GM12878 (cell line): ENCODE results near the gene CD300LG. TPM values are rescaled to one million over a fixed set of nuclear protein-coding genes. Genes with fewer than 3 reads are reported as not detected.

Experiments
- ATAC-seq: fragments of 200-7000 bp; cut with Tn5 transposase; 3 replicates; pipeline ENCODE4 v1.9.1; 2020; ENCODE audit warnings: mild to moderate bottlenecking, moderate library complexity
- BruUV-seq: library from RNA; stranded (reverse); fragments of 400-500 nt; replicated peaks from 2 replicates; lab custom pipeline; 2021; lab: Mats Ljungman, UMichigan
- CTCF ChIA-PET: fragments of 300-600 bp; sonication (Branson Sonifier 250); formaldehyde crosslinking; extraction: SDS; loops from one replicate; lab custom pipeline; 2021; ENCODE audit warnings: inconsistent platforms; lab: Yijun Ruan, JAX
- POLR2A ChIA-PET: fragments of 350-600 bp; formaldehyde crosslinking; extraction: SDS; loops from one replicate; lab custom pipeline; 2021; ENCODE audit warnings: inconsistent platforms; lab: Charles Lee
- RAD21 ChIA-PET: fragments of 300-600 bp; sonication (Branson Sonifier 250); formaldehyde crosslinking; loops from one replicate; lab custom pipeline; 2023; ENCODE audit warnings: antibody characterized with exemption; ENCODE audit not compliant: unreplicated experiment; lab: Charles Lee
- SMC1A ChIA-PET: fragments of 300-600 bp; sonication (Branson Sonifier 250); formaldehyde crosslinking; loops from one replicate; lab custom pipeline; 2023; ENCODE audit not compliant: unreplicated experiment, uncharacterized antibody; lab: Charles Lee
- DNase-seq: peaks from one replicate; pipeline ENCODE4 v3.0.0-alpha.2; 2011; ENCODE audit warnings: low read depth, low spot score
- FAIRE-seq: peaks from 3 replicates; lab custom pipeline; 2011; peaks lifted over from hg19 to GRCh38; lab: Jason Lieb, UNC
- H2AFZ ChIP-seq: 2 replicates; pipeline ENCODE4 v1.6.0; 2011; ENCODE audit warnings: low read depth, low read length, control low read depth; ENCODE audit not compliant: control insufficient read depth
- H3K27ac ChIP-seq: 2 replicates; pipeline ENCODE4 v1.5.1; 2011; ENCODE audit warnings: control low read depth; ENCODE audit not compliant: control insufficient read depth, insufficient read depth
- H3K27me3 ChIP-seq, 2 experiments: replicated peaks in 1 of 2; 2 replicates each; pipeline versions ENCODE4 v1.6.0 to v1.6.1; 2011; ENCODE audit warnings: low read length in 1 of 2; ENCODE audit not compliant: control insufficient read depth in 2 of 2, insufficient read depth in 2 of 2
- H3K36me3 ChIP-seq, 2 experiments: 2 replicates each; pipeline ENCODE4 v1.5.1; 2011; ENCODE audit warnings: low read length in 1 of 2; ENCODE audit not compliant: control insufficient read depth in 2 of 2, insufficient read depth in 2 of 2
- H3K4me1 ChIP-seq: 2 replicates; pipeline ENCODE4 v1.6.1; 2011; ENCODE audit warnings: mild to moderate bottlenecking, low read length, moderate library complexity, mixed read lengths; ENCODE audit not compliant: control insufficient read depth, insufficient read depth
- H3K4me2 ChIP-seq: 2 replicates; pipeline ENCODE4 v1.6.0; 2011; ENCODE audit warnings: control low read depth; ENCODE audit not compliant: control insufficient read depth, insufficient read depth
- H3K4me3 ChIP-seq: fragments of 200-600 bp; sonication (generic); 2 replicates; pipeline ENCODE4 v1.5.1; 2016
- H3K79me2 ChIP-seq: 2 replicates; pipeline ENCODE4 v1.6.0; 2011; ENCODE audit warnings: low read length; ENCODE audit not compliant: control insufficient read depth, insufficient read depth
- H3K9ac ChIP-seq: 2 replicates; pipeline ENCODE4 v1.8.0; 2011; ENCODE audit warnings: low read length, control low read depth, mixed read lengths; ENCODE audit not compliant: control insufficient read depth, insufficient read depth
- H3K9me3 ChIP-seq: replicated peaks from 3 replicates; pipeline ENCODE4 v1.5.1; 2011; ENCODE audit warnings: mild to moderate bottlenecking, low read length; ENCODE audit not compliant: control insufficient read depth, insufficient read depth
- H4K20me1 ChIP-seq: 2 replicates; pipeline ENCODE4 v1.6.0; 2011; ENCODE audit not compliant: control insufficient read depth, insufficient read depth
- ELK1 ChIP-seq: IDR thresholded peaks from 2 replicates; pipeline ENCODE4 v1.6.1; 2012; ENCODE audit warnings: low read depth, low read length, improper control_type of control experiment
- ESRRA ChIP-seq: IDR thresholded peaks from 2 replicates; pipeline ENCODE4 v1.6.1; 2012; ENCODE audit warnings: mild to moderate bottlenecking, low read length, improper control_type of control experiment
- HDAC2 ChIP-seq: fragments of 200-600 bp; sonication (generic); IDR thresholded peaks from 2 replicates; pipeline ENCODE4 v1.6.1; 2017
- HSF1 ChIP-seq: fragments of 150-350 bp; IDR thresholded peaks from 2 replicates; pipeline ENCODE4 v1.6.1; 2014; ENCODE audit warnings: mild to moderate bottlenecking, low read depth, low read length
- MAX ChIP-seq: IDR thresholded peaks from 2 replicates; pipeline ENCODE4 v1.6.1; 2012; ENCODE audit warnings: low read depth, low read length, improper control_type of control experiment
- MEF2A ChIP-seq: IDR thresholded peaks from 2 replicates; pipeline ENCODE4 v1.6.1; 2011; ENCODE audit warnings: low read depth, mild to moderate bottlenecking, low read length, moderate library complexity; ENCODE audit not compliant: insufficient read depth
- NR2F1 ChIP-seq: fragments of 450-650 bp; conservative IDR thresholded peaks from 2 replicates; pipeline ENCODE4 v1.6.1; 2017; ENCODE audit warnings: mild to moderate bottlenecking
- POLR2A ChIP-seq: IDR thresholded peaks from 2 replicates; pipeline ENCODE4 v1.6.1; 2011; ENCODE audit warnings: low read depth, mild to moderate bottlenecking, low read length
- STAT3 ChIP-seq: IDR thresholded peaks from 2 replicates; pipeline ENCODE4 v1.6.1; 2011; ENCODE audit warnings: low read depth, low read length, improper control_type of control experiment
- TCF3 ChIP-seq: IDR thresholded peaks from 2 replicates; pipeline ENCODE4 v1.6.1; 2012; ENCODE audit warnings: low read depth, mild to moderate bottlenecking, low read length, borderline replicate concordance; ENCODE audit not compliant: insufficient read depth
- USF1 ChIP-seq: IDR thresholded peaks from 2 replicates; pipeline ENCODE4 v1.6.1; 2011; ENCODE audit warnings: borderline replicate concordance, low read depth, mild to moderate bottlenecking, moderate library complexity, mixed read lengths, low read length; ENCODE audit not compliant: insufficient read depth; ENCODE audit errors: extremely low read length
- WGBS: methylation state at CpG from one replicate; pipeline ENCODE4 v1.1.6; 2016; ENCODE audit warnings: low lambda C conversion rate; ENCODE audit not compliant: insufficient replicate concordance, insufficient coverage; ENCODE audit errors: missing lambda C conversion rate; 5-methylcytosine and 5-hydroxymethylcytosine counted together
- in situ Hi-C: fragments of 300-500 bp; cut with MboI; formaldehyde crosslinking; loops from 9 replicates; pipeline ENCODE4 v1.14.3; 2018; ENCODE audit warnings: mixed read lengths
- intact Hi-C: fragments of 100-400 bp; cut with micrococcal nuclease; formaldehyde crosslinking; loops from one replicate; pipeline ENCODE4 v1.14.2; 2022; ENCODE audit not compliant: unreplicated experiment
- polyA plus RNA-seq, 11 experiments: library from polyadenylated mRNA; depleted of rRNA in 4 of 11; unstranded in 6 of 11; stranded (reverse) in 5 of 11; fragments of >200 nt; fragmentation: Nextera tagmentation in 4 of 11; fragmentation: Illumina TruSeq in 1 of 11; extraction: Ambion mirVana in 4 of 11; extraction: Trizol in 1 of 11; gene quantifications; 1 replicate in 1 of 11; 2 replicates in 10 of 11; pipeline versions ENCODE4 v1.2.1 to v1.2.3, GENCODE V29; 2011 to 2016; ENCODE audit warnings: inconsistent platforms in 2 of 11, missing spikeins in 2 of 11, low read depth in 1 of 11
- total RNA-seq, 4 experiments: library from RNA; depleted of rRNA in 3 of 4; stranded (reverse); fragments of >200 nt in 3 of 4; fragmentation: Illumina TruSeq in 1 of 4; extraction: Trizol in 1 of 4; gene quantifications; 2 replicates each; pipeline versions ENCODE4 v1.2.1 to v1.2.3, GENCODE V29; 2013 to 2021

The CD300LG gene
- total and polyA plus RNA-seq, 10 of the 15 experiments (the other 5 are each of a cell fraction or from before 2014, with no cell fraction given), result not detected

- no peaks in the 10 kb centered on the region for H3K79me2 ChIP-seq
- H3K36me3 ChIP-seq, result no peaks in the 10 kb centered on the region
- no peak for DNase-seq
- no peak overlapping the region for H3K4me2 ChIP-seq
- H3K9ac ChIP-seq, result no peak overlapping the region
- H3K4me3 ChIP-seq, result no peak overlapping the region
- no peak overlapping the region for H2AFZ ChIP-seq
- no peak for TF ChIP-seq HSF1
- TF ChIP-seq POLR2A, result no peak
- no peak for TF ChIP-seq MAX
- no peak for TF ChIP-seq ESRRA
- TF ChIP-seq ELK1, result no peak
- no peak for TF ChIP-seq MEF2A
- TF ChIP-seq TCF3, result no peak
- no peak for TF ChIP-seq STAT3
- no peak for TF ChIP-seq HDAC2
- TF ChIP-seq NR2F1, result no peak
- TF ChIP-seq USF1, result no peak
- TF ChIP-seq, all 136 proteins: peak for 0
- H4K20me1 ChIP-seq, result no peaks in the 10 kb centered on the region
- no peak for FAIRE-seq
- BruUV-seq, result no TSS peak
- CTCF ChIA-PET, result interaction anchor here (0.6 kb wide), 1 partner anchor 9 kb away, joined by 3 read pairs; no protein-coding TSS in a partner anchor
- H3K27ac ChIP-seq, result no peak overlapping the region
- in situ Hi-C loops, result no loop called here
- H3K27me3 ChIP-seq, result no peaks in the 10 kb centered on the region; a peak in 1 of 4 replicates
- POLR2A ChIA-PET, result no interaction called here
- H3K4me1 ChIP-seq, result no peaks in the 10 kb centered on the region
- H3K9me3 ChIP-seq, result no peaks in the 10 kb centered on the region
- RAD21 ChIA-PET, result no interaction called here
- 32% methylated on average over 3 of the region's 3 CpGs for whole genome bisulfite sequencing
- intact Hi-C loops, result loop anchor here (10.0 kb wide), 1 partner anchor 121 kb away; no protein-coding TSS in a partner anchor
- SMC1A ChIA-PET, result no interaction called here
- no peak for ATAC-seq
These were observed 27.3 kb downstream of the CD300LG start for GRCh38 chr17:43874293-43874692.
